ENCODE measurements around the gene TEX28. TPM values are rescaled to one million over a fixed set of nuclear protein-coding genes. Genes with fewer than 3 reads are reported as not detected.
A peak's percentile ranks its signal among the peaks of the same experiment; 100 is the strongest.
"Not testable (repeated sequence)": the region's sequence is repeated elsewhere in the genome, so short reads cannot be mapped to it uniquely, and the experiment has no call there.

Gene TEX28
- total RNA-seq, 2 experiments from 2014 or later: not detected

GRCh38 chrX:154257282-154257681, 37.6 kb downstream of the TEX28 start, which contains the start of gene OPN1MW3:
Gene OPN1MW3, plus strand, starts transcription at chrX:154257582. Its CDS starts 38 bp downstream, at chrX:154257620.
- H3K4me3 Mint-ChIP-seq; H3K9me3 Mint-ChIP-seq (ENCODE audit: low read depth); H3K27ac Mint-ChIP-seq; H3K36me3 Mint-ChIP-seq; H3K4me1 Mint-ChIP-seq; DNase-seq; H3K27me3 Mint-ChIP-seq; ATAC-seq; CTCF ChIA-PET: not testable (repeated sequence)

GRCh38 chrX:154248076-154248475, 46.8 kb downstream of the TEX28 start:
- H3K36me3 Mint-ChIP-seq; CTCF ChIA-PET; H3K27ac Mint-ChIP-seq; H3K27me3 Mint-ChIP-seq; H3K9me3 Mint-ChIP-seq (ENCODE audit: low read depth); H3K4me1 Mint-ChIP-seq; H3K4me3 Mint-ChIP-seq; DNase-seq: not testable (repeated sequence)
- ATAC-seq: peak; percentile 20

- H3K27ac Mint-ChIP-seq: not testable (repeated sequence)
Measured at GRCh38 chrX:154247377-154248045, 47.4 kb downstream of the TEX28 start.

GRCh38 chrX:154239982-154240503, 54.9 kb downstream of the TEX28 start:
- CTCF ChIA-PET; H3K4me3 Mint-ChIP-seq; H3K27me3 Mint-ChIP-seq; H3K27ac Mint-ChIP-seq; H3K4me1 Mint-ChIP-seq; H3K36me3 Mint-ChIP-seq; H3K9me3 Mint-ChIP-seq (ENCODE audit: low read depth); ATAC-seq: not testable (repeated sequence)
- DNase-seq: peak; percentile 11

More at GRCh38 chrX:154247377-154248045, 47.4 kb downstream of the TEX28 start:
- CTCF ChIA-PET; H3K27me3 Mint-ChIP-seq; H3K4me3 Mint-ChIP-seq; DNase-seq; H3K36me3 Mint-ChIP-seq; H3K4me1 Mint-ChIP-seq; H3K9me3 Mint-ChIP-seq (ENCODE audit: low read depth): not testable (repeated sequence)
- peak; percentile 98 for ATAC-seq

GRCh38 chrX:154238939-154239559, 55.9 kb downstream of the TEX28 start:
- H3K9me3 Mint-ChIP-seq (ENCODE audit: low read depth); H3K36me3 Mint-ChIP-seq; CTCF ChIA-PET; H3K4me3 Mint-ChIP-seq; H3K27ac Mint-ChIP-seq; ATAC-seq; H3K4me1 Mint-ChIP-seq; H3K27me3 Mint-ChIP-seq: not testable (repeated sequence)
- peak; percentile 4 for DNase-seq

GRCh38 chrX:154233620-154234019, 61.3 kb downstream of the TEX28 start:
- H3K27me3 Mint-ChIP-seq; H3K27ac Mint-ChIP-seq; H3K4me1 Mint-ChIP-seq; DNase-seq; H3K9me3 Mint-ChIP-seq (ENCODE audit: low read depth); ATAC-seq; H3K4me3 Mint-ChIP-seq; H3K36me3 Mint-ChIP-seq; CTCF ChIA-PET: not testable (repeated sequence)

- H3K4me3 Mint-ChIP-seq; H3K4me1 Mint-ChIP-seq; H3K9me3 Mint-ChIP-seq (ENCODE audit: low read depth); H3K36me3 Mint-ChIP-seq; H3K27ac Mint-ChIP-seq; H3K27me3 Mint-ChIP-seq; DNase-seq; ATAC-seq; CTCF ChIA-PET: not testable (repeated sequence)
Measured at GRCh38 chrX:154231443-154231842, 63.5 kb downstream of the TEX28 start.

- not testable (repeated sequence) for H3K27ac Mint-ChIP-seq
Measured at GRCh38 chrX:154226706-154227105, 68.2 kb downstream of the TEX28 start.

GRCh38 chrX:154225292-154225691, 69.6 kb downstream of the TEX28 start:
- H3K9me3 Mint-ChIP-seq (ENCODE audit: low read depth); H3K4me3 Mint-ChIP-seq; H3K27me3 Mint-ChIP-seq; DNase-seq; H3K36me3 Mint-ChIP-seq; CTCF ChIA-PET; H3K27ac Mint-ChIP-seq; H3K4me1 Mint-ChIP-seq; ATAC-seq: not testable (repeated sequence)

More at GRCh38 chrX:154226706-154227105, 68.2 kb downstream of the TEX28 start:
- ATAC-seq; H3K27me3 Mint-ChIP-seq; H3K9me3 Mint-ChIP-seq (ENCODE audit: low read depth); DNase-seq; CTCF ChIA-PET; H3K36me3 Mint-ChIP-seq; H3K4me1 Mint-ChIP-seq; H3K4me3 Mint-ChIP-seq: not testable (repeated sequence)

Other genes with a start within 250 kb of the TEX28 start
- 10 to 100 TPM; 81.1 to 84.5 TPM for gene MECP2, start 197.4 kb downstream of the TEX28 start, total RNA-seq
- not detected for gene OPN1LW, start 150.9 kb downstream of the TEX28 start, total RNA-seq
- gene OPN1MW, start 112.5 kb downstream of the TEX28 start, total RNA-seq: not detected
- gene OPN1MW2, start 75.4 kb downstream of the TEX28 start, total RNA-seq: not detected
- gene OPN1MW3, start 37.5 kb downstream of the TEX28 start, total RNA-seq: not detected
- 1 to 10 TPM in 1 of 2 experiments, under 1 TPM in 1; 0.75 to 1.1 TPM for gene TKTL1, start 671 bp upstream of the TEX28 start, total RNA-seq
- 1,000 to 10,000 TPM; 1,602 to 2,011 TPM for gene FLNA, start 79.5 kb upstream of the TEX28 start, total RNA-seq
- gene EMD, start 84.2 kb upstream of the TEX28 start, total RNA-seq: 10 to 100 TPM; 64.6 to 70.2 TPM
- 1,000 to 10,000 TPM; 2,013 to 2,356 TPM for gene RPL10, start 103.3 kb upstream of the TEX28 start, total RNA-seq
- 10 to 100 TPM; 18.4 to 19.6 TPM for gene DNASE1L1, start 114.1 kb upstream of the TEX28 start, total RNA-seq
- gene TAFAZZIN, start 116.4 kb upstream of the TEX28 start, total RNA-seq: 10 to 100 TPM; 77.1 to 90.2 TPM
- 10 to 100 TPM; 42.0 to 48.4 TPM for gene ATP6AP1, start 133.6 kb upstream of the TEX28 start, total RNA-seq
- gene GDI1, start 142.0 kb upstream of the TEX28 start, total RNA-seq: 100 to 1,000 TPM in 1 of 2 experiments, 10 to 100 TPM in 1; 99.0 to 117 TPM
- gene FAM50A, start 149.0 kb upstream of the TEX28 start, total RNA-seq: 10 to 100 TPM; 66.2 to 70.5 TPM
- gene PLXNA3, start 163.2 kb upstream of the TEX28 start, total RNA-seq: 10 to 100 TPM; 42.3 to 48.5 TPM
- 10 to 100 TPM; 38.8 to 39.0 TPM for gene LAGE3, start 184.2 kb upstream of the TEX28 start, total RNA-seq
- gene UBL4A, start 191.5 kb upstream of the TEX28 start, total RNA-seq: 10 to 100 TPM; 48.1 to 53.2 TPM
- gene SLC10A3, start 195.5 kb upstream of the TEX28 start, total RNA-seq: 10 to 100 TPM; 24.3 to 24.9 TPM
- gene FAM3A, start 221.1 kb upstream of the TEX28 start, total RNA-seq: 10 to 100 TPM; 21.5 to 31.7 TPM

All from activated CD8-positive, alpha-beta memory T cell treated with anti-CD3 and anti-CD28 coated beads, Interleukin-2, amount 10 ng/mL, durations not matched to agents 7 days and 5 days (primary cell).